ENCODE results near the gene FAM222B. TPM values are rescaled to one million over a fixed set of nuclear protein-coding genes. Genes with fewer than 3 reads are reported as not detected.
"Not testable (repeated sequence)": the region's sequence is repeated elsewhere in the genome, so short reads cannot be mapped to it uniquely, and the experiment has no call there.

FAM222B gene
- total RNA-seq, 1 experiment from 2014 or later: 18.5 TPM

GRCh38 chr17:28725166-28725659, 117.4 kb downstream of the FAM222B start:
- peaks cover 27% of the 10 kb centered on the region for H3K4me1 Mint-ChIP-seq (ENCODE audit: insufficient read depth, unreplicated experiment)
- TSS peak; percentile 35 for BruUV-seq (replicated peaks)
- CTCF ChIA-PET: interaction anchor here (0.6 to 9.2 kb wide), 5 partner anchors 13 to 392 kb away, joined by 3 to 365 read pairs (median 4); partner anchors contain the start of genes PROCA1 and TRAF4
- peak overlapping the region; percentile 87 for H3K27ac Mint-ChIP-seq (ENCODE audit: low read depth, unreplicated experiment)
- DNase-seq (ENCODE audit: unreplicated experiment): peak; percentile 71
- H3K27me3 Mint-ChIP-seq (ENCODE audit: insufficient read depth, unreplicated experiment): no peaks in the 10 kb centered on the region
- no peak for TF ChIP-seq CTCF (IDR thresholded peaks at IDR 0.05; ENCODE audit: unreplicated experiment)
- peak overlapping the region; percentile 91 for H3K4me3 Mint-ChIP-seq (ENCODE audit: unreplicated experiment)
- POLR2A ChIA-PET: interaction anchor here (0.7 to 18.0 kb wide), 25 partner anchors 10 to 867 kb away, joined by 3 to 1135 read pairs (median 5); partner anchors contain the start of genes BLTP2, DHRS13, FAM222B and FLOT2
- H3K36me3 Mint-ChIP-seq (ENCODE audit: insufficient read depth, unreplicated experiment): peaks cover 70% of the 10 kb centered on the region
- no peaks in the 10 kb centered on the region for H3K9me3 Mint-ChIP-seq (ENCODE audit: unreplicated experiment)
- intact Hi-C loops (cut with micrococcal nuclease): no loop called here

GRCh38 chr17:28724500-28725165, 118.0 kb downstream of the FAM222B start:
- no peak for DNase-seq (ENCODE audit: unreplicated experiment)
- no TSS peak for BruUV-seq (replicated peaks)
- intact Hi-C loops (cut with micrococcal nuclease): no loop called here
- H3K4me3 Mint-ChIP-seq (ENCODE audit: unreplicated experiment): peak overlapping the region; percentile 91
- no peaks in the 10 kb centered on the region for H3K27me3 Mint-ChIP-seq (ENCODE audit: insufficient read depth, unreplicated experiment)
- no peaks in the 10 kb centered on the region for H3K9me3 Mint-ChIP-seq (ENCODE audit: unreplicated experiment)
- no peak for TF ChIP-seq CTCF (IDR thresholded peaks at IDR 0.05; ENCODE audit: unreplicated experiment)
- ChIA-PET CTCF (interaction anchor here (0.7 to 9.2 kb wide), 3 partner anchors 13 to 224 kb away, joined by 4 to 365 read pairs (median 4); partner anchors contain the start of genes PROCA1 and TRAF4), POLR2A (interaction anchor here (0.6 to 18.0 kb wide), 22 partner anchors 9 to 226 kb away, joined by 3 to 1135 read pairs (median 5); partner anchors contain the start of genes BLTP2, DHRS13, FAM222B and FLOT2)
- peak overlapping the region; percentile 87 for H3K27ac Mint-ChIP-seq (ENCODE audit: low read depth, unreplicated experiment)
- peaks cover 75% of the 10 kb centered on the region for H3K36me3 Mint-ChIP-seq (ENCODE audit: insufficient read depth, unreplicated experiment)
- H3K4me1 Mint-ChIP-seq (ENCODE audit: insufficient read depth, unreplicated experiment): peaks cover 24% of the 10 kb centered on the region

GRCh38 chr17:28723836-28724499, 118.6 kb downstream of the FAM222B start:
- H3K27ac Mint-ChIP-seq (ENCODE audit: low read depth, unreplicated experiment): peak overlapping the region; percentile 87

GRCh38 chr17:28723159-28723835, 119.3 kb downstream of the FAM222B start:
- TF ChIP-seq CTCF (IDR thresholded peaks at IDR 0.05; ENCODE audit: unreplicated experiment): no peak
- no TSS peak for BruUV-seq (replicated peaks)
- no peaks in the 10 kb centered on the region for H3K9me3 Mint-ChIP-seq (ENCODE audit: unreplicated experiment)
- peaks cover 31% of the 10 kb centered on the region for H3K4me1 Mint-ChIP-seq (ENCODE audit: insufficient read depth, unreplicated experiment)
- intact Hi-C loops (cut with micrococcal nuclease): no loop called here
- H3K4me3 Mint-ChIP-seq (ENCODE audit: unreplicated experiment): peak overlapping the region; percentile 91
- CTCF ChIA-PET: interaction anchor here (0.6 to 9.2 kb wide), 2 partner anchors 24 to 156 kb away, joined by 3 to 365 read pairs; partner anchors contain the start of gene TRAF4
- peaks cover 81% of the 10 kb centered on the region for H3K36me3 Mint-ChIP-seq (ENCODE audit: insufficient read depth, unreplicated experiment)
- POLR2A ChIA-PET: interaction anchor here (0.7 to 18.0 kb wide), 8 partner anchors 24 to 227 kb away, joined by 3 to 1135 read pairs (median 14); partner anchors contain the start of genes BLTP2, DHRS13, PHF12 and SDF2
- no peaks in the 10 kb centered on the region for H3K27me3 Mint-ChIP-seq (ENCODE audit: insufficient read depth, unreplicated experiment)
- no peak overlapping the region for H3K27ac Mint-ChIP-seq (ENCODE audit: low read depth, unreplicated experiment)
- no peak for DNase-seq (ENCODE audit: unreplicated experiment)

More at GRCh38 chr17:28723836-28724499, 118.6 kb downstream of the FAM222B start:
- intact Hi-C loops (cut with micrococcal nuclease); H3K27me3 Mint-ChIP-seq (ENCODE audit: insufficient read depth, unreplicated experiment); DNase-seq (ENCODE audit: unreplicated experiment); BruUV-seq (replicated peaks); H3K9me3 Mint-ChIP-seq (ENCODE audit: unreplicated experiment): not testable (repeated sequence)
- CTCF ChIA-PET: interaction anchor here (0.6 to 9.2 kb wide), 2 partner anchors 24 to 157 kb away, joined by 3 to 365 read pairs; partner anchors contain the start of gene TRAF4
- Mint-ChIP-seq H3K4me3 (ENCODE audit: unreplicated experiment) (peak overlapping the region; percentile 91), H3K4me1 (ENCODE audit: insufficient read depth, unreplicated experiment) (peaks cover 26% of the 10 kb centered on the region), H3K36me3 (ENCODE audit: insufficient read depth, unreplicated experiment) (peaks cover 77% of the 10 kb centered on the region)
- POLR2A ChIA-PET: interaction anchor here (0.6 to 18.0 kb wide), 12 partner anchors 13 to 227 kb away, joined by 3 to 1135 read pairs (median 9); partner anchors contain the start of genes BLTP2, DHRS13, FLOT2 and PHF12

Data from MCF 10A (cell line).